Mononuclear cell (primary cell): ENCODE data around the gene EBPL. TPM values are rescaled to one million over a fixed set of nuclear protein-coding genes. Genes with fewer than 3 reads are reported as not detected.
"Not testable (repeated sequence)": the region's sequence is repeated elsewhere in the genome, so short reads cannot be mapped to it uniquely, and the experiment has no call there.

ENCODE experiments used
- H3K27me3 ChIP-seq: 2 replicates; pipeline ENCODE4 v1.6.0; 2011; ENCODE audit warnings: low read length, control low read depth; ENCODE audit not compliant: insufficient read depth
- H3K4me1 ChIP-seq: 2 replicates; pipeline ENCODE4 v1.5.1; 2011; ENCODE audit warnings: mild to moderate bottlenecking, low read length, control low read depth; ENCODE audit not compliant: insufficient read depth
- H3K4me3 ChIP-seq: 2 replicates; pipeline ENCODE4 v1.5.1; 2011; ENCODE audit warnings: mild to moderate bottlenecking, low read length, moderate library complexity
- H3K9me3 ChIP-seq: 2 replicates; pipeline ENCODE4 v1.5.1; 2011; ENCODE audit warnings: low read depth, mild to moderate bottlenecking, control low read depth, low read length
- total RNA-seq: library from RNA; depleted of rRNA; stranded (reverse); fragments of >200 nt; gene quantifications from one replicate; pipeline ENCODE4 v1.2.3, GENCODE V29; 2012

The EBPL gene
- 20.1 TPM for total RNA-seq

- peaks cover 29% of the 10 kb centered on the region for H3K4me1 ChIP-seq
- H3K9me3 ChIP-seq = no peaks in the 10 kb centered on the region
- peak within 1 kb of the TSS; percentile 80 for H3K4me3 ChIP-seq
- no peaks in the 10 kb centered on the region for H3K27me3 ChIP-seq
These were observed at the start of gene EBPL for GRCh38 chr13:49690995-49691784. Gene EBPL, minus strand, starts transcription at chr13:49691486. Its CDS starts 62 bp downstream, at chr13:49691424.

- H3K27me3 ChIP-seq = no peaks in the 10 kb centered on the region
- H3K4me3 ChIP-seq = no peak overlapping the region
- no peaks in the 10 kb centered on the region for H3K4me1 ChIP-seq
- H3K9me3 ChIP-seq = no peaks in the 10 kb centered on the region
These were observed 49.6 kb upstream of the EBPL start for GRCh38 chr13:49740870-49741269.

DNA sequence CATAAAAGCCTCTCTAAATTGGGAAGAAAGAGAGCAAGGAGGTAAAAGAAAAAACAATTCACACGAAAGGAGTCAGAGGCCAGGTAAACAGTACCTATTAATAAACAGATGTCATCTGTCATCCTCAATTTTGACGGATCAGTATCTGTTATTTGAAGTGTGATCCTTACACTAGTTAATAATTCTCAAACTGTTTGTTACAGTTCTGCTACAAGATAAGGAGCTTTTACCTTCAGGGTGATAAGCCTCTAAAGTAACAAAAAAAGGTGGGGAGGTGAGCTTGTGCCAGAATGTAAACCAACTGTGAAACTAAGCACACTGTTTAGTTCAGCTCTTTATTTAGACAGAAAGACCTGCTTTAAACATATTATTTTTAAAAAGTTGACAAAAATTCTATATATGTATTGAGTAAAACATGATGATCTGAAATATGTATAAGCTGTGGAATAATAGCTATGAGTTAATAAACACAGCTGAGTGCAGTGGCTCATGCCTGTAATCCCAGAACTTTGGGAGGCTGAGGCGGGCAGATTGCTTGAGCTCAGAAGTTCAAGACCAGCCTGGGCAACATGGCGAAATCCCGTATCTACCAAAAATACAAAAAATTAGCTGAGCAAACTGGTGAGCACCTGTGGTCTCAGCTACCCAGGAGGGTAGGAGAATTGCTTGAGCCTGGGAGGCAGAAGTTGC lies 48.4 kb upstream of the EBPL start:
- Histone ChIP-seq H3K4me3 (no peak overlapping the region), H3K27me3 (no peaks in the 10 kb centered on the region), H3K4me1 (no peaks in the 10 kb centered on the region), H3K9me3 (no peaks in the 10 kb centered on the region)

GRCh38 chr13:49733181-49733951 lies 42.1 kb upstream of the EBPL start:
- Histone ChIP-seq H3K27me3 (no peaks in the 10 kb centered on the region), H3K4me1 (no peaks in the 10 kb centered on the region), H3K9me3 (no peaks in the 10 kb centered on the region), H3K4me3 (no peak overlapping the region)

DNA sequence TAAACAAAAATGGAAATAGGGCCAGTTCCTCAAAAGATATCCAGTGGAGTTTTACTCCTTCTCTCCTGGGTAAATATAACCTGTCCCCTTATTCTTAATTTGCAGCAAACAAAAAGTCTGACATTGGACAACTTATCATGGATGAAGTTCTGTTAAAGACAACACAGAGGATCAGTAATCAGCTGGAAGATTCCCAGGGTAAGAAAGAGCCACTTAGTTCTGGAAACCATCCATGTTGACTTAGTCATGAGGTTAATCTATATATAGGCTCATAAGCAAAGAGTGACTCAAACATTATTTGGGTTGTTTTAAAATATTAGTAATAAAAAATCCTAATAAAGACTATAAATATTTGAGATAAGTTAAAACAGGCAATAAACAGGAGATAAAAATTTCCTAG lies 40.5 kb upstream of the EBPL start:
- Histone ChIP-seq H3K9me3 (no peaks in the 10 kb centered on the region), H3K27me3 (no peaks in the 10 kb centered on the region), H3K4me3 (no peak overlapping the region), H3K4me1 (no peaks in the 10 kb centered on the region)

DNA sequence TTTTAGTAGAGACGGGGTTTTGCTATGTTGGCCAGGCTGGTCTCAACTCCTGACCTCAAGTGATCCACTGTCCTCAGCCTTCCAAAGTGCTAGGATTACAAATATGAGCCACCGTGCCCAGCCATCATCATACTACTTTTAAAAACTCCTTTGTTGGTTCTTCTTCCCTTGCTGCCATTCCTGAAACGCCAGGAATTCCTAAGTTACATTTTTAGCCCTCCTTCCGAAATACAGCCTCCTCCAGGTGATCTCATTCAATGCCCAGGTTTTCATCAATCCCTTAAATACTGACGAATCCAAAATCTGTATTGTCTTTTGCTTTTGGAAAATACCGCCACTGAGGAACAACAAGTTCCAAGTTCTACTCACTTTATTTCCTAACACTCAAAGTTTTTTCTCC lies 25.3 kb upstream of the EBPL start:
- Histone ChIP-seq H3K4me3 (no peak overlapping the region), H3K9me3 (peaks cover 19% of the 10 kb centered on the region), H3K4me1 (no peaks in the 10 kb centered on the region)

GRCh38 chr13:49714757-49715156 lies 23.5 kb upstream of the EBPL start:
- H3K27me3 ChIP-seq = no peaks in the 10 kb centered on the region
- no peak overlapping the region for H3K4me3 ChIP-seq
- peaks cover 19% of the 10 kb centered on the region for H3K9me3 ChIP-seq
- H3K4me1 ChIP-seq = no peaks in the 10 kb centered on the region

More for the DNA sequence above, 25.3 kb upstream of the EBPL start:
- H3K27me3 ChIP-seq = no peaks in the 10 kb centered on the region

- H3K27me3 ChIP-seq = no peaks in the 10 kb centered on the region
- no peak overlapping the region for H3K4me3 ChIP-seq
- no peaks in the 10 kb centered on the region for H3K4me1 ChIP-seq
- H3K9me3 ChIP-seq = peaks cover 19% of the 10 kb centered on the region
These were observed 20.1 kb upstream of the EBPL start for GRCh38 chr13:49711218-49711863.

DNA sequence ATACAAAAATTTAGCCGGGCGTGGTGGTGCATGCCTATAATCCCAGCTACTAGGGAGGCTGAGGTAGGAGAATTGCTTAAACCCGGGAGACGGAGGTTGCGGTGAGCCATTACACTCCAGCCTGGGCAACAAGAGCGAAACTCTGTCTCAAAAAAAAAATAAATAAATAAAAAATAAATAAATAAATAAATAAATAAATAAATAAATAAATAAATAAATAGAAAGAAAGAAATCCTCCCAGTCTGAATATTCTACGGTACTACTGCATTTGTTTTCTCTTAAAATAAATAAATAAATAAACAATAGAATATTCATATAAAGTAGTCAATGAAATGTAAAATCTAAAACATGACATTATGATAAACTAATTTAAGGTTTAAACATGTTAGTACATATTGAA lies 13.0 kb upstream of the EBPL start:
- H3K27me3 ChIP-seq, H3K9me3 ChIP-seq: not testable (repeated sequence)

DNA sequence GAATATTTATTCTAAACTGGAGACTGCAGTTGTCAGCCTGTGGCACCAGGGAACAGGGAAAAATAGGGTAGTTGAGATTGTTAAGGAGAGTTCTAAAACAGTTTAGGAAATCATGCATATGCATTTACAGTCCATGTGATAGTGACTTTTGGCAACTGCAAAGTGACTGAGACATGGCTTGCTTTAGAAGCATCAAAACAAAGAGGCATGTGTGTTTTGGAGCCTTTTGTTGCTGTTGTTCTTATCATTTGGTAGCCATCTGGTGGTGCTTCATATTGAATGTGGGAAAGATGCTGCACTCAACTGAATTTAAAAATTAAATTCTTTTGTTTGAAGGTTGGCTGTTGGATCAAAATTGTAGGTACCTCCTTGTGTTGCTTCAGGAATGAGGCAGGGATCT lies 10.2 kb upstream of the EBPL start:
- no peaks in the 10 kb centered on the region for H3K9me3 ChIP-seq
- H3K4me1 ChIP-seq = no peaks in the 10 kb centered on the region
- H3K27me3 ChIP-seq = no peaks in the 10 kb centered on the region
- H3K4me3 ChIP-seq = no peak overlapping the region

More for the DNA sequence above, 13.0 kb upstream of the EBPL start:
- H3K4me1 ChIP-seq, H3K4me3 ChIP-seq: not testable (repeated sequence)

DNA sequence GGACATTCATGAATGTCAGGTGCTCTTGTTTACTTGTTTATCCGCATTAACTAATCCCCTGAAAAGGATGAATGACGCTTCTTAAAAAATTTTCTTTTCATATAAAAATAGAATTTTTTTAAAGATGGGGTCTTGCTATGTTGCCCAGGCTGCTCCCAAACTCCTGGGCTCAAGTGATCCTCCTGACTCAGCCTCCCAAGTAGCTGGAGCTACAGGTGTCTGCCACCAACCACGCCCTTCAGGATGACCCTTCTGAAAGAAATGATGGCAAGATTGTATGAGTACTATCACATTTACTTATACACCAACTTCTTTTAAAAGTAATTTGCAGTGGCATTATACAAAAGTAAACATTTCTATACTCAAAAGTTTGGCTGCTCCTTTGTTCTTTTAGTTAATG lies 6.2 kb upstream of the EBPL start:
- H3K4me3 ChIP-seq = no peak overlapping the region
- H3K27me3 ChIP-seq = no peaks in the 10 kb centered on the region
- peaks cover 12% of the 10 kb centered on the region for H3K4me1 ChIP-seq
- no peaks in the 10 kb centered on the region for H3K9me3 ChIP-seq

GRCh38 chr13:49694446-49694845 lies 3.2 kb upstream of the EBPL start:
- no peaks in the 10 kb centered on the region for H3K27me3 ChIP-seq
- peaks cover 29% of the 10 kb centered on the region for H3K4me1 ChIP-seq
- H3K4me3 ChIP-seq = no peak overlapping the region
- H3K9me3 ChIP-seq = no peaks in the 10 kb centered on the region

- peaks cover 29% of the 10 kb centered on the region for H3K4me1 ChIP-seq
- H3K9me3 ChIP-seq = no peaks in the 10 kb centered on the region
- no peaks in the 10 kb centered on the region for H3K27me3 ChIP-seq
- H3K4me3 ChIP-seq = no peak overlapping the region
These were observed 2.6 kb upstream of the EBPL start for GRCh38 chr13:49693877-49694276.

- H3K9me3 ChIP-seq = no peaks in the 10 kb centered on the region
- H3K27me3 ChIP-seq = no peaks in the 10 kb centered on the region
- peaks cover 29% of the 10 kb centered on the region for H3K4me1 ChIP-seq
- H3K4me3 ChIP-seq = no peak overlapping the region
These were observed 2.0 kb upstream of the EBPL start for GRCh38 chr13:49693191-49693733.
